GM19035 (cell line): ENCODE data around the gene CUX1.
"Not testable (repeated sequence)": the region's sequence is repeated elsewhere in the genome, so short reads cannot be mapped to it uniquely, and the experiment has no call there.

Experiments used
- ATAC-seq: cut with Tn5 transposase; IDR thresholded peaks from one replicate; pipeline ENCODE4 v1.9.1; 2021; ENCODE audit not compliant: unreplicated experiment

The CUX1 gene

DNA sequence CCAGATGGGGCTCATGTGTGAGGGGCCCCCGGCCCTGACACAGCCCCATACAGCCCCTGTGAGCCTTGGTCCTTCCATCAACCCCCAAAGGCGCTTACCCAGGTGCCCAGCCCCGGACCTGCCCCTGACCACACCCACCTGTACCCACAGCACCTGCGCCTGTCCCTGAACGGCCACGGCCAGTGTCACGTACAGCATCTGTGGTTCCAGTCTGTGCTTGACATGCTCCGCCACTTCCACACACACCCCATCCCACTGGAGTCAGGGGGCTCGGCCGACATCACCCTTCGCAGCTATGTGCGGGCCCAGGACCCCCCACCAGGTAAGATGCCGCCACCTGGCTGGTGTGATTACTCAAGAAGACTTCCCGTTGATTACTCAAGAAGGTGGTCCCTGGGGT is 502.8 kb downstream of the CUX1 start:
- ATAC-seq, result no peak

- ATAC-seq, result no peak
Measured at GRCh38 chr7:102320601-102321350, 503.4 kb downstream of the CUX1 start.

DNA sequence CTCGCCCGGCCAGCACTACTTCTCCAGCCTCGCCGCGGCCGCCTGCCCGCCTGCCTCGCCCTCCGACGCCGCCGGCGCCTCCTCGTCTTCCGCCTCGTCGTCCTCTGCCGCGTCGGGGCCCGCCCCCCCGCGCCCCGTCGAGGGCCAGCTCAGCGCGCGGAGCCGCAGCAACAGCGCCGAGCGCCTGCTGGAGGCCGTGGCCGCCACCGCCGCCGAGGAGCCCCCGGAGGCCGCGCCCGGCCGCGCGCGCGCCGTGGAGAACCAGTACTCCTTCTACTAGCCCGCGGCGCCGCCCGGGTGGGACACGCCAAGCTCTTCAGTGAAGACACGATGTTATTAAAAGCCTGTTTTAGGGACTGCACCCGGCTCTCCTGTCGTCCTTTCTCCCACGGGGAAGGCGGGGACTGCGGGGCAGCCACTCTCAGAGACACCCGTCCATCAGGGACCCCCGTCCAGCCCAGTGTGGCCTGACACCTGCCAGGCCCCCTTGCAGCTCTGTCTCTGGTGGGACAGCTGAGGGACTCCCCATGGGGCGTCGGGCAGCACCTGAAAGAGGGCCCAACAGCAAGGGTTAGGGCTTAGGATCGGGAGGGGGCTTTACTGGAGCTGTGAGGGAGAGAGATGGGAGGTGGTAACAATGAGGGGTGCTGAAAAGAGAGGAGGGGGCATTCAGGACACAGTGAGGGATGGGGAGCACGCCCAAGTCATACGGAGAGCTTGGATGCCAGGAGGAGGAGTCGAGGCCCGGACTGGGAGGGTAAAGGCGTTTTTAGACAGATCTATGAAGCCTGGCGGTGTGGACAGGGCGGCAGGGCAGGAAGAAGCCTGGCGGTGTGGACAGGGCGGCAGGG is 504.1 kb downstream of the CUX1 start:
- no peak for ATAC-seq

DNA sequence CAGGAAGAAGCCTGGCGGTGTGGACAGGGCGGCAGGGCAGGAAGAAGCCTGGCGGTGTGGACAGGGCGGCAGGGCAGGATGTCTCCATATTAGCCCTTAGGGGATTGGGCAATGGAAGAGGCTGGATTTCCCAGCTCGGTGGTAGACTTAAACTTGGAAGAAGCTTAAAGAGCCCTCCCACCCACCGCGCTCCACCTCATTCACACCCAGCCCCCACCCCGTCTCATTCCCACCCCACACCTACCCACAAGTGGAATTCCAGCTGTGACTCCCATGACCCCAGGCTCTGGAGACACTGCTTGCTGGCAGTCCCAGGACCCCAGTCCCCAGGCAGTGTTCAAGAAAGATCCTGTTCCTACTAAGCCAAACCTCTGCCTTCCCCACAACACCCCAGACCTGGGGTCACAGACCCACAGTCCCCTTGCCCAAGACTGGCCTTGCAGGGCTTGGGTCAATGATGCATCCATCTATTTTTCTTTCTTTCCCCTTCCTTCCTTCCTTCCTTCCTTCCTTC is 504.8 kb downstream of the CUX1 start:
- ATAC-seq, result no peak

GRCh38 chr7:102323914-102324195 is 506.4 kb downstream of the CUX1 start:
- no peak for ATAC-seq

DNA sequence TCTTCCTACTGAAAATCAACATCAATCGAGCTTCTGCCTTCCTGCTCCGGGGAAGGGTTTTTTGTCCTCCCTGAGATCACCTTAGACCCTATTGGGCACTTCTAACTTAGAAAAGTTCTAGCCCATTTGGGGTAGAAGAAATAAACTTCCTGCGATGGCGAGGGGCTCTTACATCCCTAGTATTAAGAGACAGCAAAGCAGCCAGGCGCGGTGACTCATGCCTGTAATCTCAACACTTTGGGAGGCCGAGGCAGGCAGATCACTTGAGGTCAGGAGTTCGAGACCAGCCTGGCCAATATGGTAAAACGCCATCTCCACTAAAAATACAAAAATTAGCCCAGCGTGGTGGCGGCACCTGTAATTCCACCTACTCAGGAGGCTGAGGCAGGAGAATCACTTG is 507.7 kb downstream of the CUX1 start:
- ATAC-seq, result not testable (repeated sequence)

DNA sequence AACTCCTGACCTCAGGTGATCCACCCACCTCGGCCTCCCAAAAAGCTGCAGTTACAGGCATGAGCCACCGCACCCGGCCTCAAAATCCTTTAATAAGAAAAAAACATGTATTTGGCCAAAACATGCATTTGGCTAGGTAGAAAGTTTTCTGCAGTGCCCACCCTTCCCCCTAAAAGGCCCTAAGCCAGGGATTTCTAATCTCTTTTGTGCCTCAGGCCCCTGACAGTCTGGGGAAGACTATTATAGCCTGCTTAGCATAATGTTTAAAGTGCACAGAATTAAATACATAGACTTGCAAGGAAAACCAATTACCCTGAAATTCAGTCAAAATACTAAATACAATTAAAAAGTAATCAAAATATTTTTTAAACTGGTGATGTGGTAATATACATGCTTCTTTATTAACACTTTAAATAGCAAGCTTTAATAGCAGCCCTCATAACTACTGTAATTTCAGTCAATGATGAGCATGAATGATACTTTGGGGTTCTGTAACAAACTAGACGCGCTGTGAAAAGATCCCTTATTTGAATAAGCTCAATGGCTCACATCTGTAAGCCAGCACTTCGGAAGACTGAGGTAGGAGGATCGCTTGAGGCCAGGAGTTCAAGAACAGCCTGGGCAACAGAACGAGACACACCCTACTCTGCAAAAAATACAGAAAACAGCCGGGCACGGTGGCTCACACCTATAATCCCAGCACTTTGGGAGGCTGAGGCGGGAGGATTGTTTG is 508.9 kb downstream of the CUX1 start:
- no peak for ATAC-seq

GRCh38 chr7:102327183-102327582 is 509.8 kb downstream of the CUX1 start:
- not testable (repeated sequence) for ATAC-seq

DNA sequence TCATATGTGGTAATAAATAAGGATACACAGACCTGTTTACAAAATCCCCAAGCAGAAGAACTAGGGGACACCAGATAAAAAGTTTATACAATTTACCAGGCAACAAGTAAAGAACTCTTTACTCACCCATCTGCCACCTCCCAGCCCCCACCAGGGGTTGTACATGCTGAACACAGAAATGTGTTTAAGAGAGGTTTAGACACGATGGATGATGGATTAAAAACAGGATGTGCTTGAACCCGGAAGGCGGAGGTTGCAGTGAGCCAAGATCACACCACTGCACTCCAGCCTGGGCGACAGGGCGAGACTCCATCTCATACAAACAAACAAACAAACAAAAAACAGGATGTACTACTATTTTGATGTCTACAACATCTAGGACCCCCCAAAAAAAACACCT is 511.4 kb downstream of the CUX1 start:
- ATAC-seq, result not testable (repeated sequence)

DNA sequence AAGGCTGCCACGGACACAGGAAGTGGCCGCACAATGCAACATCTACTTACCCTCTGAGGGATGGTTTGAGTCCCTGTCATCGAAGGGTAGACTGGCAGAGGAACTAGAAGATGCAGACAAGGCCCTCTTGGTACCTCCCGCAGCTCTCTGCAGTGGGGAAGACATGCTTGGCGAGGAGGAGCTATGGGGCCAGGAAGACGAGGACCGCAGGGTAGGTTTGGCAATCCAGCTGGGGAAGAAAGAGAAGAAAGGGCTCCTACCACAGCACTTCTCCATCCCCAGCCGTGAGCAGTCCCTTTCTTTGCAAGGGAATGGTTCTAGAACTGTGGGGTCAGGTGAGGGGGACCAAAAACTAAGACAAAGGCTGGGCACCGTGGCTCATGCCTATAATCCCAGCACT is 511.9 kb downstream of the CUX1 start:
- not testable (repeated sequence) for ATAC-seq

GRCh38 chr7:102330666-102331460 is 513.4 kb downstream of the CUX1 start:
- not testable (repeated sequence) for ATAC-seq
